ENCODE measurements around the gene DAND5. TPM values are rescaled to one million over a fixed set of nuclear protein-coding genes. Genes with fewer than 3 reads are reported as not detected.

Gene DAND5
- total RNA-seq, 1 experiment from 2014 or later, result 0.17 TPM

- DNase-seq (ENCODE audit: low spot score), result no peak
- Histone ChIP-seq H3K27me3 (replicated peaks; ENCODE audit: insufficient read depth, low read depth, low read length, poor library complexity) (no peaks in the 10 kb centered on the region), H3K4me3 (ENCODE audit: low read depth, low read length, poor library complexity, severe bottlenecking) (no peak overlapping the region), H3K36me3 (ENCODE audit: insufficient read depth, low read length, poor library complexity, severe bottlenecking) (no peaks in the 10 kb centered on the region), H3K4me1 (ENCODE audit: insufficient read depth, low read length, poor library complexity, severe bottlenecking) (peaks cover 3% of the 10 kb centered on the region), H3K27ac (ENCODE audit: low read depth, low read length, poor library complexity, severe bottlenecking) (no peak overlapping the region), H3K9me3 (ENCODE audit: low read depth, low read length, poor library complexity, severe bottlenecking) (no peaks in the 10 kb centered on the region)
- CTCF ChIA-PET, result no interaction called here
- intact Hi-C loops (cut with micrococcal nuclease; ENCODE audit: unreplicated experiment), result no loop called here
- TF ChIP-seq EZH2 (IDR thresholded peaks at IDR 0.05; ENCODE audit: borderline replicate concordance, low read depth, low read length, poor library complexity, severe bottlenecking) (no peak), CTCF (conservative IDR thresholded peaks at IDR 0.05; ENCODE audit: low read depth, low read length) (no peak)
- BruUV-seq (replicated peaks), result no TSS peak
- POLR2A ChIA-PET (ENCODE audit: low non-redundant PET), result interaction anchor here (0.6 kb wide), 1 partner anchor 127 kb away, joined by 3 read pairs; no protein-coding TSS in a partner anchor
Measured at GRCh38 chr19:13010038-13010991, 40.9 kb downstream of the DAND5 start.

GRCh38 chr19:13010992-13011652, 41.7 kb downstream of the DAND5 start:
- CTCF ChIA-PET, result interaction anchor here (1.0 kb wide), 1 partner anchor 50 kb away, joined by 3 read pairs; no protein-coding TSS in a partner anchor
- Histone ChIP-seq H3K9me3 (ENCODE audit: low read depth, low read length, poor library complexity, severe bottlenecking) (no peaks in the 10 kb centered on the region), H3K27me3 (replicated peaks; ENCODE audit: insufficient read depth, low read depth, low read length, poor library complexity) (no peaks in the 10 kb centered on the region), H3K36me3 (ENCODE audit: insufficient read depth, low read length, poor library complexity, severe bottlenecking) (no peaks in the 10 kb centered on the region), H3K4me1 (ENCODE audit: insufficient read depth, low read length, poor library complexity, severe bottlenecking) (peaks cover 11% of the 10 kb centered on the region), H3K27ac (ENCODE audit: low read depth, low read length, poor library complexity, severe bottlenecking) (no peak overlapping the region), H3K4me3 (ENCODE audit: low read depth, low read length, poor library complexity, severe bottlenecking) (no peak overlapping the region)
- TF ChIP-seq CTCF (conservative IDR thresholded peaks at IDR 0.05; ENCODE audit: low read depth, low read length) (no peak), EZH2 (IDR thresholded peaks at IDR 0.05; ENCODE audit: borderline replicate concordance, low read depth, low read length, poor library complexity, severe bottlenecking) (no peak)
- no peak for DNase-seq (ENCODE audit: low spot score)
- POLR2A ChIA-PET (ENCODE audit: low non-redundant PET), result interaction anchor here (0.6 kb wide), 1 partner anchor 126 kb away, joined by 3 read pairs; no protein-coding TSS in a partner anchor
- intact Hi-C loops (cut with micrococcal nuclease; ENCODE audit: unreplicated experiment), result no loop called here
- no TSS peak for BruUV-seq (replicated peaks)

- no peaks in the 10 kb centered on the region for H3K27me3 ChIP-seq (replicated peaks; ENCODE audit: insufficient read depth, low read depth, low read length, poor library complexity)
- ChIA-PET CTCF (interaction anchor here (1.0 kb wide), 1 partner anchor 49 kb away, joined by 3 read pairs; no protein-coding TSS in a partner anchor), POLR2A (ENCODE audit: low non-redundant PET) (no interaction called here)
- H3K9me3 ChIP-seq (ENCODE audit: low read depth, low read length, poor library complexity, severe bottlenecking), result no peaks in the 10 kb centered on the region
- H3K4me3 ChIP-seq (ENCODE audit: low read depth, low read length, poor library complexity, severe bottlenecking), result no peak overlapping the region
- intact Hi-C loops (cut with micrococcal nuclease; ENCODE audit: unreplicated experiment), result no loop called here
- H3K27ac ChIP-seq (ENCODE audit: low read depth, low read length, poor library complexity, severe bottlenecking), result no peak overlapping the region
- peaks cover 18% of the 10 kb centered on the region for H3K4me1 ChIP-seq (ENCODE audit: insufficient read depth, low read length, poor library complexity, severe bottlenecking)
- no peak for DNase-seq (ENCODE audit: low spot score)
- no peaks in the 10 kb centered on the region for H3K36me3 ChIP-seq (ENCODE audit: insufficient read depth, low read length, poor library complexity, severe bottlenecking)
- no peak for TF ChIP-seq EZH2 (IDR thresholded peaks at IDR 0.05; ENCODE audit: borderline replicate concordance, low read depth, low read length, poor library complexity, severe bottlenecking)
- TF ChIP-seq CTCF (conservative IDR thresholded peaks at IDR 0.05; ENCODE audit: low read depth, low read length), result no peak
- no TSS peak for BruUV-seq (replicated peaks)
Measured at GRCh38 chr19:13011653-13012389, 42.4 kb downstream of the DAND5 start.

All from A673 (cell line).